ENCODE results near the gene CYB561A3. TPM values are rescaled to one million over a fixed set of nuclear protein-coding genes. Genes with fewer than 3 reads are reported as not detected.

The CYB561A3 gene
- total RNA-seq, 1 experiment from 2014 or later: 21.7 TPM

GRCh38 chr11:61338783-61339489 lies 22.7 kb downstream of the CYB561A3 start:
- H3K27ac ChIP-seq (ENCODE audit: insufficient read length, low read depth, low read length): no peak overlapping the region
- no peak for DNase-seq
- no peak overlapping the region for H2BK12ac ChIP-seq (ENCODE audit: insufficient read length, low read depth, low read length)
- no peak overlapping the region for H3K23ac ChIP-seq (ENCODE audit: insufficient read length, low read depth, low read length)
- H4K8ac ChIP-seq (replicated peaks; ENCODE audit: insufficient read length, low read depth, low read length): no peak overlapping the region
- Mint-ChIP-seq H3K4me1 (peaks cover 17 to 20% of the 10 kb centered on the region in 2 experiments), H3K27me3 (ENCODE audit: low read depth) (no peaks in the 10 kb centered on the region), H3K9me3 (no peaks in the 10 kb centered on the region; a peak in 1 of 5 replicates), H3K36me3 (ENCODE audit: insufficient read depth in 1 of 3, low read depth in 3 of 3) (peaks cover 4 to 41% (median 33%) of the 10 kb centered on the region in 3 experiments), H3K4me3 (no peak overlapping the region), H3K27ac (no peak overlapping the region)
- H4K91ac ChIP-seq (ENCODE audit: insufficient read length, low read depth, low read length): no peak overlapping the region
- H3T11ph ChIP-seq (ENCODE audit: low read length): no peak overlapping the region
- H3K56ac ChIP-seq (ENCODE audit: insufficient read length, low read depth, low read length): no peak overlapping the region
- no peak overlapping the region for H3K4ac ChIP-seq (ENCODE audit: low read depth, low read length)
- TF ChIP-seq, protein P1, sequence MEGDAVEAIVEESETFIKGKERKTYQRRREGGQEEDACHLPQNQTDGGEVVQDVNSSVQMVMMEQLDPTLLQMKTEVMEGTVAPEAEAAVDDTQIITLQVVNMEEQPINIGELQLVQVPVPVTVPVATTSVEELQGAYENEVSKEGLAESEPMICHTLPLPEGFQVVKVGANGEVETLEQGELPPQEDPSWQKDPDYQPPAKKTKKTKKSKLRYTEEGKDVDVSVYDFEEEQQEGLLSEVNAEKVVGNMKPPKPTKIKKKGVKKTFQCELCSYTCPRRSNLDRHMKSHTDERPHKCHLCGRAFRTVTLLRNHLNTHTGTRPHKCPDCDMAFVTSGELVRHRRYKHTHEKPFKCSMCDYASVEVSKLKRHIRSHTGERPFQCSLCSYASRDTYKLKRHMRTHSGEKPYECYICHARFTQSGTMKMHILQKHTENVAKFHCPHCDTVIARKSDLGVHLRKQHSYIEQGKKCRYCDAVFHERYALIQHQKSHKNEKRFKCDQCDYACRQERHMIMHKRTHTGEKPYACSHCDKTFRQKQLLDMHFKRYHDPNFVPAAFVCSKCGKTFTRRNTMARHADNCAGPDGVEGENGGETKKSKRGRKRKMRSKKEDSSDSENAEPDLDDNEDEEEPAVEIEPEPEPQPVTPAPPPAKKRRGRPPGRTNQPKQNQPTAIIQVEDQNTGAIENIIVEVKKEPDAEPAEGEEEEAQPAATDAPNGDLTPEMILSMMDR (conservative IDR thresholded peaks at IDR 0.05): no peak
- no peak overlapping the region for H3K14ac ChIP-seq (ENCODE audit: insufficient read depth, low read length)
- no peaks in the 10 kb centered on the region for H3K27me3 ChIP-seq (ENCODE audit: insufficient read depth, low read length)
- H3K4me1 ChIP-seq (ENCODE audit: insufficient read depth, low read length): no peaks in the 10 kb centered on the region; the same call in 1 of the 2 replicates
- H4K20me1 ChIP-seq (ENCODE audit: control insufficient read depth, insufficient read depth, insufficient read length): no peaks in the 10 kb centered on the region
- WGBS (ENCODE audit: extremely low coverage, insufficient read length, low lambda C conversion rate): no CpG with 5 or more reads among the region's 26 CpGs
- no peak overlapping the region for H3K9ac ChIP-seq (ENCODE audit: extremely low read depth, insufficient read length, low read length)
- no peak overlapping the region for H3K18ac ChIP-seq (ENCODE audit: insufficient read length, low read depth, low read length)
- H2AFZ ChIP-seq (ENCODE audit: low read length): no peak overlapping the region
- H3K9me3 ChIP-seq (ENCODE audit: control insufficient read depth, low read depth, low read length): no peaks in the 10 kb centered on the region
- H4K5ac ChIP-seq (ENCODE audit: insufficient read length, low read depth, low read length): no peak overlapping the region
- no peak overlapping the region for H2BK15ac ChIP-seq (ENCODE audit: low read depth, low read length)
- no peak overlapping the region for H3K4me2 ChIP-seq (ENCODE audit: insufficient read depth, insufficient read length, low read length)
- no peak overlapping the region for H2BK5ac ChIP-seq (ENCODE audit: insufficient read length, low read length)
- no peak overlapping the region for H2BK20ac ChIP-seq (ENCODE audit: low read depth, low read length, poor library complexity, severe bottlenecking)
- H3K23me2 ChIP-seq (ENCODE audit: insufficient read length, low read depth, low read length, poor library complexity, severe bottlenecking): no peaks in the 10 kb centered on the region
- no peak overlapping the region for H2BK120ac ChIP-seq (ENCODE audit: low read depth, low read length, poor library complexity, severe bottlenecking)
- H3K79me2 ChIP-seq (ENCODE audit: insufficient read depth, low read length): no peaks in the 10 kb centered on the region
- H2AK5ac ChIP-seq (ENCODE audit: insufficient read length, low read length): no peak overlapping the region
- H3K79me1 ChIP-seq (ENCODE audit: insufficient read depth, low read depth, low read length, poor library complexity, severe bottlenecking): no peaks in the 10 kb centered on the region
